Measurements from ENCODE around the gene JUP.

JUP gene

GRCh38 chr17:41812381-41813151 lies 26.1 kb upstream of the JUP start, which contains the start of gene FKBP10:
Gene FKBP10, plus strand, starts transcription at chr17:41813004. Its CDS starts 31 bp downstream, at chr17:41813035.
- H3K27ac ChIP-seq, result peak within 1 kb of the TSS; percentile 96
- DNase-seq, result peak; percentile 94
- H3K27me3 ChIP-seq (ENCODE audit: insufficient read depth, low read depth, severe bottlenecking), result no peaks in the 10 kb centered on the region
- no peaks in the 10 kb centered on the region for H3K9me3 ChIP-seq (ENCODE audit: severe bottlenecking)
- no peak for TF ChIP-seq CTCF (IDR thresholded peaks at IDR 0.05; ENCODE audit: low read depth, low read length)
- peak within 1 kb of the TSS; percentile 77 for H3K4me3 ChIP-seq (ENCODE audit: low read depth, low read length)
- H3K36me3 ChIP-seq, result peaks cover 33% of the 10 kb centered on the region

- peak within 1 kb of the TSS; percentile 77 for H3K4me3 ChIP-seq (ENCODE audit: low read depth, low read length)
- DNase-seq, result peak; percentile 91
- peaks cover 36% of the 10 kb centered on the region for H3K36me3 ChIP-seq
- no peaks in the 10 kb centered on the region for H3K9me3 ChIP-seq (ENCODE audit: severe bottlenecking)
- H3K27ac ChIP-seq, result peak within 1 kb of the TSS; percentile 96
- no peaks in the 10 kb centered on the region for H3K27me3 ChIP-seq (ENCODE audit: insufficient read depth, low read depth, severe bottlenecking)
- peak; percentile 98 for TF ChIP-seq CTCF (IDR thresholded peaks at IDR 0.05; ENCODE audit: low read depth, low read length)
Observed at GRCh38 chr17:41811549-41812380, 25.3 kb upstream of the JUP start, which contains the start of gene P3H4. Gene P3H4, minus strand, starts transcription at chr17:41811949. Its CDS starts 34 bp downstream, at chr17:41811915.

GRCh38 chr17:41810659-41811548 lies 24.4 kb upstream of the JUP start:
- peak overlapping the region; percentile 96 for H3K27ac ChIP-seq
- no peak for TF ChIP-seq CTCF (IDR thresholded peaks at IDR 0.05; ENCODE audit: low read depth, low read length)

GRCh38 chr17:41806685-41807445 lies 20.4 kb upstream of the JUP start:
- DNase-seq, result no peak
- no peak overlapping the region for H3K4me3 ChIP-seq (ENCODE audit: low read depth, low read length)
- peaks cover 61% of the 10 kb centered on the region for H3K36me3 ChIP-seq
- H3K27ac ChIP-seq, result no peak overlapping the region
- no peaks in the 10 kb centered on the region for H3K9me3 ChIP-seq (ENCODE audit: severe bottlenecking)
- TF ChIP-seq CTCF (IDR thresholded peaks at IDR 0.05; ENCODE audit: low read depth, low read length), result 0 out of 2 replicates have a peak, but pooled peaks have one; percentile 4
- no peaks in the 10 kb centered on the region for H3K27me3 ChIP-seq (ENCODE audit: insufficient read depth, low read depth, severe bottlenecking)

More at GRCh38 chr17:41810659-41811548, 24.4 kb upstream of the JUP start:
- Histone ChIP-seq H3K9me3 (ENCODE audit: severe bottlenecking) (no peaks in the 10 kb centered on the region), H3K4me3 (ENCODE audit: low read depth, low read length) (peak overlapping the region; percentile 77), H3K36me3 (peaks cover 40% of the 10 kb centered on the region), H3K27me3 (ENCODE audit: insufficient read depth, low read depth, severe bottlenecking) (no peaks in the 10 kb centered on the region)
- peak; percentile 61 for DNase-seq
